IMR-90 (cell line): ENCODE results near the gene ENPP7. TPM values are rescaled to one million over a fixed set of nuclear protein-coding genes. Genes with fewer than 3 reads are reported as not detected.

Experiments
- ATAC-seq: fragments of 200-7000 bp; cut with Tn5 transposase; 2 replicates; pipeline ENCODE4 v1.9.1; 2020; ENCODE audit warnings: low read depth, mild to moderate bottlenecking, moderate library complexity
- BruUV-seq: library from RNA; stranded (reverse); fragments of 400-500 nt; replicated peaks from 2 replicates; lab custom pipeline; 2021; lab: Mats Ljungman, UMichigan
- CTCF ChIA-PET: fragments of 300-600 bp; formaldehyde crosslinking; extraction: SDS; loops from one replicate; lab custom pipeline; 2021; ENCODE audit warnings: antibody characterized with exemption; lab: Yijun Ruan, JAX
- POLR2A ChIA-PET: fragments of 300-600 bp; sonication (Branson Sonifier 250); formaldehyde crosslinking; loops from one replicate; lab custom pipeline; 2022; ENCODE audit warnings: antibody characterized with exemption; ENCODE audit not compliant: unreplicated experiment; lab: Charles Lee
- DNase-seq: peaks from one replicate; pipeline ENCODE4 v3.0.0; 2013
- H2AFZ ChIP-seq: replicated peaks from 2 replicates; pipeline ENCODE3; 2013; ENCODE audit warnings: low read length, mild to moderate bottlenecking; ENCODE audit not compliant: poor library complexity
- H2AK5ac ChIP-seq: 2 replicates; pipeline ENCODE4 v1.6.1; 2013; ENCODE audit warnings: low read depth, low read length, inconsistent platforms
- H2AK9ac ChIP-seq: replicated peaks from 2 replicates; pipeline ENCODE3; 2013; ENCODE audit warnings: mild to moderate bottlenecking, low read depth, low read length, moderate library complexity; ENCODE audit not compliant: poor library complexity
- H2BK120ac ChIP-seq: 2 replicates; pipeline ENCODE4 v1.6.1; 2013; ENCODE audit warnings: low read depth, low read length, inconsistent platforms
- H2BK15ac ChIP-seq: 3 replicates; pipeline ENCODE4 v1.6.1; 2013; ENCODE audit warnings: low read depth, low read length, inconsistent platforms
- H2BK20ac ChIP-seq: 2 replicates; pipeline ENCODE4 v1.6.1; 2013; ENCODE audit warnings: low read depth, mild to moderate bottlenecking, inconsistent platforms, low read length, moderate library complexity
- H2BK5ac ChIP-seq: 2 replicates; pipeline ENCODE4 v1.6.1; 2013; ENCODE audit warnings: mild to moderate bottlenecking, low read depth, low read length, inconsistent platforms; ENCODE audit not compliant: poor library complexity, severe bottlenecking
- H3K14ac ChIP-seq: replicated peaks from 2 replicates; pipeline ENCODE4 v1.6.1; 2013; ENCODE audit warnings: low read depth, low read length, inconsistent platforms
- H3K18ac ChIP-seq: 2 replicates; pipeline ENCODE4 v1.6.1; 2013; ENCODE audit warnings: low read depth, low read length, control low read depth
- H3K23ac ChIP-seq: 2 replicates; pipeline ENCODE4 v1.6.1; 2013; ENCODE audit warnings: low read depth, low read length, inconsistent platforms
- H3K27ac ChIP-seq: 2 replicates; pipeline ENCODE4 v1.5.1; 2013; ENCODE audit warnings: mild to moderate bottlenecking, control low read depth, low read length; ENCODE audit not compliant: insufficient read depth
- H3K27me3 ChIP-seq: 2 replicates; pipeline ENCODE4 v1.6.1; 2013; ENCODE audit warnings: low read length; ENCODE audit not compliant: control insufficient read depth, insufficient read depth
- H3K36me3 ChIP-seq: 2 replicates; pipeline ENCODE4 v1.6.1; 2013; ENCODE audit warnings: low read length, mixed read lengths; ENCODE audit not compliant: control insufficient read depth, insufficient read depth
- H3K4ac ChIP-seq: 2 replicates; pipeline ENCODE4 v1.6.1; 2013; ENCODE audit warnings: low read depth, low read length, inconsistent platforms
- H3K4me1 ChIP-seq: 2 replicates; pipeline ENCODE4 v1.6.1; 2013; ENCODE audit warnings: low read length, mixed read lengths; ENCODE audit not compliant: control insufficient read depth, insufficient read depth
- H3K4me2 ChIP-seq: 2 replicates; pipeline ENCODE4 v1.6.1; 2013; ENCODE audit warnings: low read depth, mild to moderate bottlenecking, control low read depth, low read length, moderate library complexity
- H3K4me3 ChIP-seq: 2 replicates; pipeline ENCODE4 v1.5.1; 2013; ENCODE audit warnings: low read depth, mild to moderate bottlenecking, control low read depth, low read length, moderate library complexity; ENCODE audit not compliant: insufficient read depth
- H3K56ac ChIP-seq: 2 replicates; pipeline ENCODE4 v1.6.1; 2013; ENCODE audit warnings: low read length, inconsistent platforms; ENCODE audit not compliant: insufficient read depth; ENCODE audit errors: extremely low read depth
- H3K79me1 ChIP-seq, 2 experiments: 2 replicates each; pipeline ENCODE4 v1.6.1; 2013; ENCODE audit warnings: low read length in 2 of 2, inconsistent platforms in 1 of 2, low read depth in 1 of 2
- H3K9ac ChIP-seq: 2 replicates; pipeline ENCODE4 v1.6.1; 2013; ENCODE audit warnings: low read depth, low read length, control low read depth
- H3K9me1 ChIP-seq: 2 replicates; pipeline ENCODE4 v1.6.1; 2013; ENCODE audit warnings: low read length, inconsistent platforms; ENCODE audit not compliant: insufficient read depth
- H3K9me3 ChIP-seq: 2 replicates; pipeline ENCODE4 v1.6.1; 2013; ENCODE audit warnings: low read length; ENCODE audit not compliant: control insufficient read depth, insufficient read depth
- H4K20me1 ChIP-seq: 2 replicates; pipeline ENCODE4 v1.6.1; 2013; ENCODE audit warnings: low read length, inconsistent platforms; ENCODE audit not compliant: insufficient read depth
- H4K5ac ChIP-seq: 2 replicates; pipeline ENCODE4 v1.6.1; 2013; ENCODE audit warnings: mild to moderate bottlenecking, low read depth, low read length, control low read depth
- H4K8ac ChIP-seq, 2 experiments: 2 replicates each; pipeline ENCODE4 v1.6.1; 2013; ENCODE audit warnings: low read depth in 2 of 2, low read length in 2 of 2, control low read depth in 1 of 2, inconsistent platforms in 1 of 2
- H4K91ac ChIP-seq: 2 replicates; pipeline ENCODE4 v1.6.1; 2013; ENCODE audit warnings: low read depth, low read length, inconsistent platforms; ENCODE audit not compliant: insufficient read depth
- CTCF ChIP-seq: conservative IDR thresholded peaks from 2 replicates; pipeline ENCODE4 v1.5.1; 2012; ENCODE audit warnings: mild to moderate bottlenecking, low read depth, low read length, improper control_type of control experiment
- MXI1 ChIP-seq: IDR thresholded peaks from 2 replicates; pipeline ENCODE4 v1.6.1; 2012; ENCODE audit warnings: low read depth, mild to moderate bottlenecking, low read length, moderate library complexity, borderline replicate concordance
- RAD21 ChIP-seq: IDR thresholded peaks from 2 replicates; pipeline ENCODE4 v1.6.1; 2012; ENCODE audit warnings: low read length, improper control_type of control experiment
- SMC3 ChIP-seq: fragments of 150-350 bp; IDR thresholded peaks from 2 replicates; pipeline ENCODE4 v1.6.1; 2016; ENCODE audit warnings: low read depth, mild to moderate bottlenecking, antibody characterized with exemption, low read length, moderate library complexity
- WGBS, 2 experiments: methylation state at CpG; one replicate each; pipeline versions ENCODE4 v1.1.5 to v1.1.7; 2013; ENCODE audit warnings: missing lambda C conversion rate in 2 of 2; ENCODE audit not compliant: insufficient read length in 1 of 2; ENCODE audit errors: extremely low coverage in 2 of 2; 5-methylcytosine and 5-hydroxymethylcytosine counted together
- dilution Hi-C: fragments of 300-500 bp; cut with HindIII; formaldehyde crosslinking; loops from one replicate; pipeline ENCODE4 v1.14.3; 2018; ENCODE audit warnings: low sequenced_read_pairs; ENCODE audit not compliant: unreplicated experiment
- in situ Hi-C: fragments of 300-500 bp; cut with MboI; formaldehyde crosslinking; loops from 3 replicates; pipeline ENCODE4 v1.14.3; 2019; ENCODE audit warnings: low sequenced_read_pairs, inconsistent platforms, mixed read lengths
- intact Hi-C: fragments of 100-400 bp; cut with micrococcal nuclease; formaldehyde crosslinking; loops from 2 replicates; pipeline ENCODE4 v1.10.0; 2022
- polyA plus RNA-seq, 3 experiments: library from polyadenylated mRNA; depleted of rRNA; stranded (reverse); fragments of >200 nt; gene quantifications; 2 replicates each; pipeline ENCODE4 v1.2.3, GENCODE V29; 2012; ENCODE audit warnings: low replicate concordance in 1 of 3
- total RNA-seq: library from RNA; depleted of rRNA; stranded (reverse); fragments of >200 nt; gene quantifications from 2 replicates; pipeline ENCODE4 v1.2.3, GENCODE V29; 2012

ENPP7 gene
- total and polyA plus RNA-seq, 2 of the 4 experiments (the other 2 are of a cell fraction): not detected

- POLR2A ChIA-PET: interaction anchor here (0.7 kb wide), 1 partner anchor 1824 kb away, joined by 9 read pairs; no protein-coding TSS in a partner anchor
- in situ Hi-C loops: loop anchor here (25.0 kb wide), 1 partner anchor 621 kb away; no protein-coding TSS in a partner anchor
- no peaks in the 10 kb centered on the region for H3K4me1 ChIP-seq
These were observed 22.5 kb upstream of the ENPP7 start for GRCh38 chr17:79707931-79708891.

More at GRCh38 chr17:79707931-79708891, 22.5 kb upstream of the ENPP7 start:
- H3K9ac ChIP-seq: no peak overlapping the region
- H2BK5ac ChIP-seq: no peak overlapping the region
- H2AFZ ChIP-seq: peak overlapping the region; percentile 64
- peak overlapping the region; percentile 79 for H3K4me2 ChIP-seq
- H3K4me3 ChIP-seq: no peak overlapping the region
- no peaks in the 10 kb centered on the region for H3K9me3 ChIP-seq
- H3K18ac ChIP-seq: no peak overlapping the region
- H2BK20ac ChIP-seq: no peak overlapping the region
- no peak overlapping the region for H4K91ac ChIP-seq
- no peak overlapping the region for H4K8ac ChIP-seq
- CTCF ChIA-PET: interaction anchor here (0.8 to 1.0 kb wide), 4 partner anchors 10 to 662 kb away, joined by 3 to 4 read pairs (median 4); no protein-coding TSS in a partner anchor
- no peak overlapping the region for H2BK120ac ChIP-seq
- no peaks in the 10 kb centered on the region for H3K36me3 ChIP-seq
- no peak overlapping the region for H3K23ac ChIP-seq
- H3K14ac ChIP-seq: no peak overlapping the region
- H3K27me3 ChIP-seq: peaks cover 3% of the 10 kb centered on the region; the same call in 1 of the 2 replicates
- DNase-seq (peak; percentile 38), ATAC-seq (peak; percentile 86)
- TF ChIP-seq CTCF: peak; percentile 67
- peak; percentile 46 for TF ChIP-seq SMC3
- no peak for TF ChIP-seq MXI1
- peak; percentile 71 for TF ChIP-seq RAD21
- dilution Hi-C loops: no loop called here
- no peak overlapping the region for H3K27ac ChIP-seq
- H3K79me1 ChIP-seq: no peaks in the 10 kb centered on the region
- H4K5ac ChIP-seq: no peak overlapping the region
- H3K9me1 ChIP-seq: no peaks in the 10 kb centered on the region
- H2AK5ac ChIP-seq: no peak overlapping the region
- intact Hi-C loops: loop anchor here (1.0 to 2.0 kb wide), 3 partner anchors 307 to 621 kb away; no protein-coding TSS in a partner anchor
- no peaks in the 10 kb centered on the region for H4K20me1 ChIP-seq
- no TSS peak for BruUV-seq
- H2BK15ac ChIP-seq: no peak overlapping the region
- H3K4ac ChIP-seq: no peak overlapping the region
- WGBS, 2 experiments: 80% methylated on average over 1 of the region's 35 CpGs; no CpG with 5 or more reads in 1 of the 2 experiments
- no peak overlapping the region for H2AK9ac ChIP-seq
- no peak overlapping the region for H3K56ac ChIP-seq
